Activated B cell treated with CpG ODN at 0.5 μM for 24 hours (primary cell): Measurements from ENCODE around the gene USP7. TPM values are rescaled to one million over a fixed set of nuclear protein-coding genes. Genes with fewer than 3 reads are reported as not detected.

ENCODE experiments used
- ATAC-seq: fragments of 200-7000 bp; cut with Tn5 transposase; one replicate; pipeline ENCODE4 v1.10.0; 2021; ENCODE audit warnings: low read depth, mild to moderate bottlenecking, moderate library complexity
- CTCF ChIA-PET: fragments of 350-600 bp; sonication (Branson Sonifier 250); formaldehyde crosslinking; loops from one replicate; lab custom pipeline; 2021; ENCODE audit warnings: antibody characterized with exemption; lab: Charles Lee
- POLR2A ChIA-PET: fragments of 350-600 bp; sonication (Branson Sonifier 250); formaldehyde crosslinking; loops from one replicate; lab custom pipeline; 2021; ENCODE audit warnings: antibody characterized with exemption; lab: Charles Lee
- DNase-seq: peaks from one replicate; pipeline ENCODE4 v3.0.0; 2022
- H3K27ac Mint-ChIP-seq: one replicate; pipeline ENCODE4 v1.8.0; 2020; ENCODE audit warnings: mixed read lengths
- H3K27me3 Mint-ChIP-seq: one replicate; pipeline ENCODE4 v1.8.0; 2021; ENCODE audit warnings: mixed read lengths
- H3K36me3 Mint-ChIP-seq: one replicate; pipeline ENCODE4 v1.8.0; 2021; ENCODE audit warnings: low read depth, mixed read lengths
- H3K4me1 Mint-ChIP-seq: one replicate; pipeline ENCODE4 v1.8.0; 2021; ENCODE audit warnings: mixed read lengths
- H3K4me3 Mint-ChIP-seq: one replicate; pipeline ENCODE4 v1.8.0; 2020; ENCODE audit warnings: mild to moderate bottlenecking, mixed read lengths
- H3K9me3 Mint-ChIP-seq: one replicate; pipeline ENCODE4 v1.8.0; 2020; ENCODE audit warnings: mixed read lengths
- intact Hi-C: fragments of 100-400 bp; cut with micrococcal nuclease; formaldehyde crosslinking; loops from one replicate; pipeline ENCODE4 v1.15.1; 2024
- total RNA-seq: library from RNA; stranded (reverse); gene quantifications from 2 replicates; pipeline ENCODE4 v1.2.3, GENCODE V29; 2022
- TF ChIP-seq, protein P1 (sequence below): fragments of 200-600 bp; IDR thresholded peaks from one replicate; pipeline ENCODE4 v1.8.0; 2022; ENCODE audit warnings: antibody characterized with exemption, mild to moderate bottlenecking

USP7 gene
- total RNA-seq, 1 donor from 2014 or later, result 193 TPM

DNA sequence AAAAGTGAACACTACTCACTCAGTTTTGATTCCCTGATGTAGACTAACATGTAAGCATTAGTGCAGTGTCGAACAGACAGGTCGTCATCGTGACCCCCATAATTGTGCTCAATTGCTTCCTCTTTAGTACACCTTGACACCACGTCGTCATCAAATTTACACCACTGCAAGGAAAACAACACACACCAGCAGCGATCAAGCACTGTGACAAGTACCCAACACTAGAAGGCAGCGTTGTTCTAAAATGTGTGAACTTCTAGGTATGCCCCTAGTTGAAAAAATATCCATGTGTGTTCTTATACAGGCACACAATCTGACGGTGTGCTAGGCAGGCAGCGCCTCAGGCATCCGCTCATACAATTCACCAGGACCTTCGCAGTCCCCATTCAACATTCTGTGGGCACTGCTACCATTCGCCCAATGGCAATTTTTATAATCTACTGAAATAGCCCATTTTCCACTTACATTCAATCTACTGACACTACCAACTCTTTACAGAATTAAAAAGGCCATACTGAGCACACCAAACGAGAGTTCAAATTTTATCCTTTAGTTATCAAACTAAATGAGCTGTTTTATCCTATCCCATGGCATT is 58.4 kb downstream of the USP7 start:
- CTCF ChIA-PET, result interaction anchor here (1.0 to 1.2 kb wide), 3 partner anchors 11 to 231 kb away, joined by 3 to 4 read pairs (median 3); no protein-coding TSS in a partner anchor
- peaks cover 95% of the 10 kb centered on the region for H3K36me3 Mint-ChIP-seq
- H3K4me3 Mint-ChIP-seq, result no peak overlapping the region
- DNase-seq (no peak), ATAC-seq (peak; percentile 68)
- intact Hi-C loops, result loop anchor here (1.0 kb wide), 3 partner anchors 103 to 229 kb away; no protein-coding TSS in a partner anchor
- no peaks in the 10 kb centered on the region for H3K4me1 Mint-ChIP-seq
- POLR2A ChIA-PET, result no interaction called here
- H3K9me3 Mint-ChIP-seq, result no peaks in the 10 kb centered on the region
- TF ChIP-seq, protein P1, sequence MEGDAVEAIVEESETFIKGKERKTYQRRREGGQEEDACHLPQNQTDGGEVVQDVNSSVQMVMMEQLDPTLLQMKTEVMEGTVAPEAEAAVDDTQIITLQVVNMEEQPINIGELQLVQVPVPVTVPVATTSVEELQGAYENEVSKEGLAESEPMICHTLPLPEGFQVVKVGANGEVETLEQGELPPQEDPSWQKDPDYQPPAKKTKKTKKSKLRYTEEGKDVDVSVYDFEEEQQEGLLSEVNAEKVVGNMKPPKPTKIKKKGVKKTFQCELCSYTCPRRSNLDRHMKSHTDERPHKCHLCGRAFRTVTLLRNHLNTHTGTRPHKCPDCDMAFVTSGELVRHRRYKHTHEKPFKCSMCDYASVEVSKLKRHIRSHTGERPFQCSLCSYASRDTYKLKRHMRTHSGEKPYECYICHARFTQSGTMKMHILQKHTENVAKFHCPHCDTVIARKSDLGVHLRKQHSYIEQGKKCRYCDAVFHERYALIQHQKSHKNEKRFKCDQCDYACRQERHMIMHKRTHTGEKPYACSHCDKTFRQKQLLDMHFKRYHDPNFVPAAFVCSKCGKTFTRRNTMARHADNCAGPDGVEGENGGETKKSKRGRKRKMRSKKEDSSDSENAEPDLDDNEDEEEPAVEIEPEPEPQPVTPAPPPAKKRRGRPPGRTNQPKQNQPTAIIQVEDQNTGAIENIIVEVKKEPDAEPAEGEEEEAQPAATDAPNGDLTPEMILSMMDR, result no peak
- no peaks in the 10 kb centered on the region for H3K27me3 Mint-ChIP-seq
- H3K27ac Mint-ChIP-seq, result no peak overlapping the region

DNA sequence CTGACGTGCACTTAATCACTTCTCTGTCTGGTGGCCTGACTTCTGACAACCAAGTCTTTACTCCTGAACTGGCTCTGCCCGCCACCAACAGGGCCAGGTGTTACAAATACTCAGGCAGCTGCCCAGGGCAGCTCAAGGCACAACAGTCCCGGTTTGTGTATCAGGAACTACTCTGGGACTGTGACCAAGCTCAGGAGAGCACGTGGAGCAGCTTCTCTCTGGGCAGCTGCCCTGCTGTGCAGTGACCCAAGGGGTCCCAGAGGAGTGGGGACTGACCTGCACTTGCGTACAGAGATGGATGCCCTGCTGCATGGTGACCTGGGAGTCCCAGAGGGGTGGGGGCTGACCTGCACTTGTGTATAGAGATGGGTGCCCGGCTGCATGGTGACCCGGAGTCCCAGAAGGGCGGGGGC is 59.7 kb downstream of the USP7 start:
- ATAC-seq (no peak), DNase-seq (no peak)
- H3K4me1 Mint-ChIP-seq, result no peaks in the 10 kb centered on the region
- H3K27me3 Mint-ChIP-seq, result no peaks in the 10 kb centered on the region
- no peaks in the 10 kb centered on the region for H3K9me3 Mint-ChIP-seq
- no peak overlapping the region for H3K4me3 Mint-ChIP-seq
- ChIA-PET POLR2A (no interaction called here), CTCF (interaction anchor here (1.3 kb wide), 1 partner anchor 105 kb away, joined by 7 read pairs; no protein-coding TSS in a partner anchor)
- peaks cover 96% of the 10 kb centered on the region for H3K36me3 Mint-ChIP-seq
- intact Hi-C loops, result no loop called here
- no peak overlapping the region for H3K27ac Mint-ChIP-seq
- TF ChIP-seq, protein P1, result no peak

DNA sequence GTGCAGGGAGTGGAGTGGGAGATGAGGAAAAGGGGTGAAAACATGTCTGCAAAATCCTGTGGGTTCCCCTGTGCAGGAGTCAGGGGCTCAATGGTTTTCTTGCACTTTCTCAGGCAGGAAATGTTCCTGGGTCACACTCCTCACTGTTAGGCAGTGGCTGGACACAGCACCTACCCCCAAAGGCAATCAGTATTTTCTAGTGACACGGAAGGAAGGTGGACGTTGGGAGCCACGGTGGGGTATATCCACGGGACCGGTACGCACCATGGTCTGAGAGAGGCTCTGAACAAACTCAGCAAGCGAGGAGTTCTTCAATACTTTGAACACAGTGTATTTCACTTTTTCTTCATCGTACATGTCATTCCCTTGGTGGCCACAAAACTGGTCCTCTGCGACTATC is 60.7 kb downstream of the USP7 start:
- DNase-seq (no peak), ATAC-seq (no peak)
- ChIA-PET CTCF (interaction anchor here (0.8 kb wide), 1 partner anchor 11 kb away, joined by 3 read pairs; no protein-coding TSS in a partner anchor), POLR2A (no interaction called here)
- Mint-ChIP-seq H3K4me3 (no peak overlapping the region), H3K27me3 (no peaks in the 10 kb centered on the region), H3K4me1 (no peaks in the 10 kb centered on the region), H3K36me3 (peaks cover 96% of the 10 kb centered on the region), H3K27ac (no peak overlapping the region), H3K9me3 (no peaks in the 10 kb centered on the region)
- intact Hi-C loops, result no loop called here
- TF ChIP-seq, protein P1, result no peak

DNA sequence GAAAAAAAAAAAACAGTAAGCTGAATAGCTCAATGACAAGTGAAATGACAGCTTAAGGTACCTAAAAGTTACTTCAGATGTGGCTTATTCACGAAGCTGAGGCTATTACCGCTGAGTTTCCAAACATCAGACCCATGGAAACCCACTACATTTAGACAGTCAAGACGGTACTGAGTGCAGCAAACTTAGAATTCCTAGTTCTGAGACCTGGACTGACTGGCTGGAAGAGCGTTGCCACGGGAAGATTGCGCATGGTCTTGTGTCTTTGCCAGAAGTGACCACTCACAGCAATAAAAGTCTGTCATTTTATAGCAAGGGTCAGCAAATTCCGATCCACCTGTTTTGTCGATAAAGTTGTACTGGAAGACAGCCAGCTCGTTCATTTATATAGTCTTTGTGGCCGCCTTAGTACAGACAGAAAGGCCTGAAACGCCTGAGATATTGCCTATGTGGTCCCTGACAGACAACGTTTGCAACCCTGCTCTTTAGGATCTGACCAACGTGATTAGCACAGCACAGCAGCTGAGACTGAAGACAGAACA is 62.3 kb downstream of the USP7 start:
- no peak for ATAC-seq
- TF ChIP-seq, protein P1, result no peak
- intact Hi-C loops, result no loop called here
- Mint-ChIP-seq H3K4me3 (no peak overlapping the region), H3K36me3 (peaks cover 93% of the 10 kb centered on the region), H3K4me1 (no peaks in the 10 kb centered on the region), H3K27me3 (no peaks in the 10 kb centered on the region), H3K27ac (no peak overlapping the region), H3K9me3 (no peaks in the 10 kb centered on the region)
- no peak for DNase-seq
- ChIA-PET POLR2A (interaction anchor here (1.6 kb wide), 1 partner anchor 191 kb away, joined by 3 read pairs; no protein-coding TSS in a partner anchor), CTCF (interaction anchor here (1.0 to 1.4 kb wide), 3 partner anchors 8 to 233 kb away, joined by 3 read pairs; no protein-coding TSS in a partner anchor)

DNA sequence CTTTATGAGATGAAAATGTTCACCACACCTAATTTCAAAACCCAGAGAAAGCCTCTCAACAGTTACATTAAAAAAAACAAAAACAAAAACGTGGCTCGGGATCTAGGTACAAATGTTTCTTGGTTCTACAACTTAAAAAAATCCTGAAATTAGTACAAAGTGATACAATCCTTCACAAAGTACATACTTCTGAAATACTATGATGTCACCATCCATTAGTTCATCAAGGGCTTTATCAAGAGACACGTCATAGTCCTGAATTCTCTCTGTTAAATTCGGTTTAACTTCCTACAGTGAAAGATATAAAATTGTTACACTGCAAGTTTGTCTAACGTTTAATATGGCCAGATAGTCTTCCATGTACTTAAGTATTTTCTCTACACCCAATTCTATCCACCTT is 63.4 kb downstream of the USP7 start:
- POLR2A ChIA-PET, result interaction anchor here (1.6 kb wide), 1 partner anchor 192 kb away, joined by 3 read pairs; no protein-coding TSS in a partner anchor
- DNase-seq (no peak), ATAC-seq (no peak)
- TF ChIP-seq, protein P1, result no peak
- intact Hi-C loops, result no loop called here
- H3K4me1 Mint-ChIP-seq, result no peaks in the 10 kb centered on the region
- no peaks in the 10 kb centered on the region for H3K9me3 Mint-ChIP-seq
- H3K4me3 Mint-ChIP-seq, result no peak overlapping the region
- H3K36me3 Mint-ChIP-seq, result peaks cover 92% of the 10 kb centered on the region
- CTCF ChIA-PET, result interaction anchor here (1.0 kb wide), 2 partner anchors 108 to 234 kb away, joined by 3 read pairs; no protein-coding TSS in a partner anchor
- no peaks in the 10 kb centered on the region for H3K27me3 Mint-ChIP-seq
- no peak overlapping the region for H3K27ac Mint-ChIP-seq
